ENCODE results near the gene XPO6.
"Not testable (repeated sequence)": the region's sequence is repeated elsewhere in the genome, so short reads cannot be mapped to it uniquely, and the experiment has no call there.

Gene XPO6

DNA sequence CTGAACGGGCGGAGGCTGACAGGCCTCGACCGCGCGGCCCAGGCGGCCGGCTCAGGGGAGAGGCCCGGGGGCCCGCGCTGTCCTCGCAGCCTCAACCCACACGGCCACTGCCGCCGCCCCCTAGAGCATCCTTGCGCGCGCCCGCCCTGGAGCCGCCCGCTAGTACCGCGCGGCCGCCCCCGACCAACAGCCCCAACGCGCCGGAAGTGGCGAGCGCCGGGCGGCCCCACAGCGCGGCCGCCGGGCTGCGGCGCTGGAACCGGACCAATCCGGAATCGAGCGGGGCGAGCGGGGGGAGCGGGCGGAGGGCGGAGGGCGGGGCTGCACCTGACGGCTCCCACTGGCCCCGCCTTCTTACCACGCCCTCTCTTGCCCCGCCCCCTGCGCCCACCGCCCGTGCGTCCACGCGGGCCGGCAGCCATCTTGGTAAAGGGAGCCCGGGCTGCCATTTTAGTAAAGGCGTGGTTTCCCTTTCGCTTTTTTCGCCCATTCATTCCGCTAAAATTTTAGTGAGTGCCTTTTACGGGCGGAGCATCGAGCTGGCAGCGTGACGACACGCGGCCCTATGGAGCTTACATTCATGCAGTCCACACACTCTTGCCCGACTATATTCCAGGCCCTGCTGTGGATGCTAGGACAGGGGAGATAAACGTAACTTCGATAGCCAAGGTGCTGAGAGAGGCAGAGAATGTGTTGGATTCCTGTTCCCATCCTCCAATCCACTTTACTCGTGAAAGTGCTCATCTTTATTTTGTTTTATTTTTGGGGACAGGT is at the start of gene XPO6:
TSS of gene XPO6 (minus strand) at position 208 of the 774 bp plus-strand sequence. CDS start 597 bp downstream, outside the sequence.
- peak; percentile 99 for DNase-seq (ENCODE audit: low read depth in 2 of 2)

DNA sequence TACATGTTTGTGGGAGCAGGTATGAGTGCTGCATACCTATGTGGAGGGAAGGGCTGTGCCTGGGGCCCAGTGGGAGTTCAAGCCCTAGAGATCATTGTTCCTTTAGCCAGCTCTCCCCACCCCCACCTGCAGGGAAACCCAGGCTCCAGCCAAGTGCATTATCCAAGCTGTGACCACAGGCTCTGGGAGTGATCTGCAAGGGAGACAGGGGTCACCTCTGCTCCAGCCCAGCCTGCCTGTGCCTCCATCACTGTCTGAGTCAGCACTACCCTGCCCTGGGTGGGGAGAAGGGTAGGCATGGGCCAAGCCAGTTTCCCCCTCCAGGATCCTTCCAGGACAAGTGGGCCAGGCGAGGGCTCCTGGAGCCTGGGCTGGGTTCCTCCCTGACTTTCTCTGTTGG is 48.4 kb upstream of the XPO6 start:
- DNase-seq (ENCODE audit: low read depth in 2 of 2), result no peak

GRCh38 chr16:28259781-28260150 is 48.0 kb upstream of the XPO6 start:
- DNase-seq (ENCODE audit: low read depth in 2 of 2), result no peak

- no peak for DNase-seq (ENCODE audit: low read depth in 2 of 2)
These were observed 47.5 kb upstream of the XPO6 start for GRCh38 chr16:28259091-28259780.

GRCh38 chr16:28258567-28258966 is 46.8 kb upstream of the XPO6 start:
- no peak for DNase-seq (ENCODE audit: low read depth in 2 of 2)

GRCh38 chr16:28257256-28257655 is 45.5 kb upstream of the XPO6 start:
- DNase-seq (ENCODE audit: low read depth in 2 of 2), result no peak

DNA sequence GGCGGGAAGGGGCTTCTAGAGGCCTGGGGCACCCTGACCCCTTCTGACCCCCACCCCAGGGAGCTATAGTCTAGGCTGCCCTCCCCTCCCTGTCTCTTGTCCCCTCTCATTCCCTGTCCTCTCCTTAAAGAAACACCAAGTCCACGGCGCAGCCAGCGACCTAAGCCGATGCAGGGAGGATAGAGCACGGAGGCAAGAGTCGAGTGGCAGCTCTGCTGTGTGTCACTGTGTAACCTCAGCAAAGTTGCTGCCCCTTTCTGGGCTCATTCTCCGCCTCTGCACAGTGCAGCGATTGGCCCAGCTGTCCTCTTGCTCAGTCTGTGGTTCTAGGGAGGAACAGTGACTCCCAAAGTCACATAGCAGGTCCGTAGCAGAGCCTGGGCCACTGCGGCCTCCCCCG is 44.1 kb upstream of the XPO6 start:
- DNase-seq (ENCODE audit: low read depth in 2 of 2), result no peak

DNA sequence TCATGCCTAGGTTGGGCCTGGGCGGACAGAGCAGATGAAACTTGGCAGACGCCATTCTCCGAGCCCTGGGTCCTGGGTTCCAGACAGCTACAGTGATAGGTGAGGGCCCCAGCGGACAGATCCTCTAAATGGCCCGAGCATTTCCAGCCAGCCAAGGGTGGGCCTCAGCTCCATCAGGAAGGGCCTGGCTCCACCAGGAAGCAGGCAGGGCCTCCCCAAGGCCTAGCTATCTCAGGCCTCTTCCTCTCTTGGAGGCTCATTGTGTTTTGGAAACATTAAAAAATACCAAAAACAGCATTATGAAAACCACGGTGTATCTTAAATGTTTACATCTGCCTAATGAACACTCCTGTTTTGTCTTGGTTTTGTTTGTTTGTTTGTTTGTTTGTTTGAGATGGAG is 42.4 kb upstream of the XPO6 start:
- DNase-seq (ENCODE audit: low read depth in 2 of 2), result no peak

GRCh38 chr16:28250999-28251398 is 39.2 kb upstream of the XPO6 start:
- DNase-seq (ENCODE audit: low read depth in 2 of 2), result no peak

- not testable (repeated sequence) for DNase-seq (ENCODE audit: low read depth in 2 of 2)
These were observed 37.7 kb upstream of the XPO6 start for GRCh38 chr16:28249483-28249882.

- DNase-seq (ENCODE audit: low read depth in 2 of 2), result no peak
These were observed 30.2 kb upstream of the XPO6 start for GRCh38 chr16:28241924-28242323.

DNA sequence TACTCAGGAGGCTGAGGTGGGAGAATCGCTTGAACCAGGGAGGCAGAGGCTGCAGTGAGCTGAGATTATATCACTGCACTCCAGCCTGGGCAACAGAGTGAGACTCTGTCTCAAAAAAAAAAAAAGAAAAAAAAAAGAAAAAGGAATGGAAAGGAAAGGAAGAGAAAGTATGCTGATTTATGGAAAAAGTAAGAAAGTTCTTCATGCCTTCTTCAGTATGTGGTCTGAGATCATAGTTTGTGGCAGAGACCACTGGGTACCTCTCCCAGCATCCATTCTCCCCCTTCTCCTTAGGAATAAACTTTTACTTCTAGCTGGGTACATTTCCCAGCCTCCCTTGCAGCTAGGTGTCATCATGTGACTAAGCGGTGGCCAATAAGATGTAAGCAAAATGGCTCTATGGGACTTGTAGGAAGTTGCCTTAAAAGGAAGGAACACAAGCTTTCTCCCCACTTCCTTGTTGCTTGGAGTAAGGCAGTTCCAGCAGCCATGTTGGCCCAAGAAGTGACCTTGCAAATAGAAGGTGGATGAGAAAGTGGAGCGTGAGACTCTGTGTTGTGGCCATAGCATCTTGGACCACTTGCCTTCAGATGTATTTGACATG is 26.1 kb upstream of the XPO6 start:
- no peak for DNase-seq (ENCODE audit: low read depth in 2 of 2)

- no peak for DNase-seq (ENCODE audit: low read depth in 2 of 2)
These were observed 20.0 kb upstream of the XPO6 start for GRCh38 chr16:28231763-28232162.

- not testable (repeated sequence) for DNase-seq (ENCODE audit: low read depth in 2 of 2)
These were observed 12.1 kb upstream of the XPO6 start for GRCh38 chr16:28223909-28224308.

DNA sequence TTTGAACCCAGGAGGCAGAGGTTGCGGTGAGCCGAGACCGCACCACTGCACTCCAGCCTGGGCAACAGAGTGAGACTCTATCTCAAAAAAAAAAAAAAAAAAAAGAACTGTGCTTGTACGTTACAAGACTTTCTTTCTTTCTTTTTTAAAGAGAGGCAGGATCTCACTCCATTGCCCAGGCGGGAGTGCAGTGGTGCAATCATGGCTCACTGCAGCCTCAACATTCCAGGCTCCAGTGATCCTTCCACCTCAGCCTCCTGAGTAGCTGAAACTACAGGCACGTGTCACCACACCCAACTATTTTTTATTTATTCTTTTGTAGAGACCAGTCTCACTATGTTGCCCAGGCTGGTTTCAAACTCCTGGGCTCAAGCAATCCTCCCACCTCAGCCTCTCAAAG is 8.0 kb upstream of the XPO6 start:
- not testable (repeated sequence) for DNase-seq (ENCODE audit: low read depth in 2 of 2)

DNA sequence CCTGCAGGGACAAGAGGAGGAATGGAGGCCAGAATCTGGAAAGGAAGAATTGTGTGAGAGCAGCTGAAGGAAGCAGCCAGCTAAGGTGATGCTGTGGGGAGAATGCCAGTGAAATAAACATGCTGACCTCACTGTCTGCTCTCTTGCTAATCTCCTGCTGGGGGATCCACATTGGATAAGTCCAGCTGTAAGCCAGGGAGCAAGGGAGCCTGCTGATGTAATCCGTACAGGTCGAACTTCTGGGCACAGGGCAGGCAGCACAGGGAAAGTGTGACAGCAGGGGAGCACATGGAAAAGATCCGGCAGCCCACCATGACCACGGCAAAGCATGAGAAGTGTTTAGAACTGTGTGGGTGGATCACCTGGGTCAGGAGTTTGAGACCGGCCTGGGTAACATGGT is 7.5 kb upstream of the XPO6 start:
- DNase-seq (ENCODE audit: low read depth in 2 of 2), result no peak

- peak in 1 of 2 donors; percentile 45 for DNase-seq (ENCODE audit: low read depth in 2 of 2)
These were observed 6.3 kb upstream of the XPO6 start for GRCh38 chr16:28218109-28218508.

DNA sequence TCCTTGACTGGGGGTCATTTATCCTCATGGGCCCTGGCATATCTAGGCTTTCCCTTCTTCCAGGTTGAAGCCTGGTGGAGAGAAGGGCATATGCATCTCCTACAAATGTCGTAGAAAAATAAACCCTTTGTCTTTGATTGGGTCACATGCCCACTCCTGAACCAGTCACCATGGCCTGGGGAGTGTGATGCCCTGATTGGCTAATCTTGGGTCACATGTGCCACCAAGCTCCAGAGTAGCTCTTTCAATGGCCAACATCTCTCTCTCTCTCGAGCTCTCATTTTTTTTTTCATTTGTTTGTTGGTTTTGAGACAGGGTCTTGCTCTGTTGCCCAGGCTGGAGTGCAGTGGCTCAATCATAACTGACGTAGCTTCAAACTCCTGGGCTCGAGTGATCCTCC is 5.6 kb upstream of the XPO6 start:
- no peak for DNase-seq (ENCODE audit: low read depth in 2 of 2)

- DNase-seq (ENCODE audit: low read depth in 2 of 2), result no peak
These were observed 1.6 kb upstream of the XPO6 start for GRCh38 chr16:28213396-28213795.

GRCh38 chr16:28212532-28212873 is 738 bp upstream of the XPO6 start:
- DNase-seq (ENCODE audit: low read depth in 2 of 2), result no peak

GRCh38 chr16:28210979-28211588 is 681 bp downstream of the XPO6 start:
- peak; percentile 54 for DNase-seq (ENCODE audit: low read depth in 2 of 2)

GRCh38 chr16:28210264-28210663 is 1.5 kb downstream of the XPO6 start:
- DNase-seq (ENCODE audit: low read depth in 2 of 2), result no peak

GRCh38 chr16:28208824-28209223 is 2.9 kb downstream of the XPO6 start:
- DNase-seq (ENCODE audit: low read depth in 2 of 2), result no peak

Measured in activated CD4-positive, alpha-beta T cell treated with anti-CD3 and anti-CD28 coated beads for 24 hours (primary cell).